ENCODE data around the gene FYN.

The FYN gene

GRCh38 chr6:111770263-111771093, 102.8 kb downstream of the FYN start:
- Histone ChIP-seq H3K27me3 (ENCODE audit: low read length) (no peaks in the 10 kb centered on the region), H4K20me1 (ENCODE audit: low read depth, low read length) (no peaks in the 10 kb centered on the region), H3K4me3 (ENCODE audit: insufficient read depth, low read length, poor library complexity, severe bottlenecking) (no peak overlapping the region), H3K4me2 (ENCODE audit: low read depth, low read length, poor library complexity, severe bottlenecking) (no peak overlapping the region), H3K9ac (ENCODE audit: low read length) (no peak overlapping the region), H2AFZ (ENCODE audit: low read depth, low read length, severe bottlenecking) (no peak overlapping the region), H3K36me3 (ENCODE audit: low read length) (no peaks in the 10 kb centered on the region), H3F3A (ENCODE audit: insufficient read depth) (no peaks in the 10 kb centered on the region), H3K79me2 (ENCODE audit: insufficient read depth, low read length) (no peaks in the 10 kb centered on the region), H3K9me2 (replicated peaks; ENCODE audit: insufficient read depth, low read length) (no peaks in the 10 kb centered on the region), H3K9me3 (ENCODE audit: insufficient read depth, low read length) (no peaks in the 10 kb centered on the region), H3K27ac (ENCODE audit: low read depth, low read length) (no peak overlapping the region)
- TF ChIP-seq EZH2phosphoT487 (conservative IDR thresholded peaks at IDR 0.05; ENCODE audit: low read length) (no peak), CTCF (IDR thresholded peaks at IDR 0.05; ENCODE audit: insufficient read depth, low read length, poor library complexity, severe bottlenecking) (no peak)

- Histone ChIP-seq H4K20me1 (ENCODE audit: low read depth, low read length) (no peaks in the 10 kb centered on the region), H3K4me3 (ENCODE audit: insufficient read depth, low read length, poor library complexity, severe bottlenecking) (no peak overlapping the region)
These were observed 103.7 kb downstream of the FYN start for GRCh38 chr6:111769365-111770152.

GRCh38 chr6:111768431-111768770, 104.9 kb downstream of the FYN start:
- Histone ChIP-seq H4K20me1 (ENCODE audit: low read depth, low read length) (no peaks in the 10 kb centered on the region), H2AFZ (ENCODE audit: low read depth, low read length, severe bottlenecking) (no peak overlapping the region), H3K9ac (ENCODE audit: low read length) (no peak overlapping the region), H3K36me3 (ENCODE audit: low read length) (no peaks in the 10 kb centered on the region), H3K27ac (ENCODE audit: low read depth, low read length) (no peak overlapping the region), H3K79me2 (ENCODE audit: insufficient read depth, low read length) (no peaks in the 10 kb centered on the region), H3K4me3 (ENCODE audit: insufficient read depth, low read length, poor library complexity, severe bottlenecking) (no peak overlapping the region), H3K4me2 (ENCODE audit: low read depth, low read length, poor library complexity, severe bottlenecking) (no peak overlapping the region), H3F3A (ENCODE audit: insufficient read depth) (no peaks in the 10 kb centered on the region), H3K27me3 (ENCODE audit: low read length) (no peaks in the 10 kb centered on the region), H3K9me3 (ENCODE audit: insufficient read depth, low read length) (no peaks in the 10 kb centered on the region), H3K9me2 (replicated peaks; ENCODE audit: insufficient read depth, low read length) (no peaks in the 10 kb centered on the region)
- TF ChIP-seq EZH2phosphoT487 (conservative IDR thresholded peaks at IDR 0.05; ENCODE audit: low read length) (no peak), CTCF (IDR thresholded peaks at IDR 0.05; ENCODE audit: insufficient read depth, low read length, poor library complexity, severe bottlenecking) (no peak)

More at GRCh38 chr6:111769365-111770152, 103.7 kb downstream of the FYN start:
- TF ChIP-seq EZH2phosphoT487 (conservative IDR thresholded peaks at IDR 0.05; ENCODE audit: low read length) (no peak), CTCF (IDR thresholded peaks at IDR 0.05; ENCODE audit: insufficient read depth, low read length, poor library complexity, severe bottlenecking) (no peak)
- Histone ChIP-seq H3K4me2 (ENCODE audit: low read depth, low read length, poor library complexity, severe bottlenecking) (no peak overlapping the region), H3K9me3 (ENCODE audit: insufficient read depth, low read length) (no peaks in the 10 kb centered on the region), H3F3A (ENCODE audit: insufficient read depth) (no peaks in the 10 kb centered on the region), H2AFZ (ENCODE audit: low read depth, low read length, severe bottlenecking) (no peak overlapping the region), H3K36me3 (ENCODE audit: low read length) (no peaks in the 10 kb centered on the region), H3K9ac (ENCODE audit: low read length) (no peak overlapping the region), H3K27ac (ENCODE audit: low read depth, low read length) (no peak overlapping the region), H3K27me3 (ENCODE audit: low read length) (no peaks in the 10 kb centered on the region), H3K79me2 (ENCODE audit: insufficient read depth, low read length) (no peaks in the 10 kb centered on the region), H3K9me2 (replicated peaks; ENCODE audit: insufficient read depth, low read length) (no peaks in the 10 kb centered on the region)

Data from SU-DHL-6 (cell line).